Measurements from ENCODE around the gene NAP1L4. TPM values are rescaled to one million over a fixed set of nuclear protein-coding genes. Genes with fewer than 3 reads are reported as not detected.

Gene NAP1L4
- total RNA-seq, 1 experiment from 2014 or later = 212 TPM

GRCh38 chr11:2989006-2989405, 3.1 kb downstream of the NAP1L4 start:
- no peak overlapping the region for H4K8ac ChIP-seq (replicated peaks; ENCODE audit: insufficient read length, low read depth, low read length)
- H3K4me1 Mint-ChIP-seq = peaks cover 27 to 31% of the 10 kb centered on the region in 2 experiments
- no peak overlapping the region for H3K56ac ChIP-seq (ENCODE audit: insufficient read length, low read depth, low read length)
- no peak overlapping the region for H2BK15ac ChIP-seq (ENCODE audit: low read depth, low read length)
- H2AFZ ChIP-seq (ENCODE audit: low read length) = no peak overlapping the region
- H3K4ac ChIP-seq (ENCODE audit: low read depth, low read length) = no peak overlapping the region
- no peaks in the 10 kb centered on the region for H3K27me3 ChIP-seq (ENCODE audit: insufficient read depth, low read length)
- no peaks in the 10 kb centered on the region; a peak in 1 of 5 replicates for H3K9me3 Mint-ChIP-seq
- H2BK5ac ChIP-seq (ENCODE audit: insufficient read length, low read length) = no peak overlapping the region
- H3K18ac ChIP-seq (ENCODE audit: insufficient read length, low read depth, low read length) = no peak overlapping the region
- H3K4me3 Mint-ChIP-seq = peak overlapping the region; percentile 94
- H3K9ac ChIP-seq (ENCODE audit: extremely low read depth, insufficient read length, low read length) = peak overlapping the region; percentile 6
- no peak for TF ChIP-seq CTCF (conservative IDR thresholded peaks at IDR 0.05)
- H4K91ac ChIP-seq (ENCODE audit: insufficient read length, low read depth, low read length) = no peak overlapping the region
- peak overlapping the region in 2 of 3 experiments; percentile 86 to 95; a peak in 3 of 7 replicates for H3K27ac Mint-ChIP-seq
- no peaks in the 10 kb centered on the region for H3K9me3 ChIP-seq (ENCODE audit: control insufficient read depth, low read depth, low read length)
- no peak overlapping the region for H4K5ac ChIP-seq (ENCODE audit: insufficient read length, low read depth, low read length)
- H3K79me1 ChIP-seq (ENCODE audit: insufficient read depth, low read depth, low read length, poor library complexity, severe bottlenecking) = no peaks in the 10 kb centered on the region
- H2AK5ac ChIP-seq (ENCODE audit: insufficient read length, low read length) = no peak overlapping the region
- H3K36me3 Mint-ChIP-seq (ENCODE audit: insufficient read depth in 1 of 3, low read depth in 3 of 3) = peaks cover 13 to 21% (median 19%) of the 10 kb centered on the region in 3 experiments; a peak in 6 of 7 replicates
- H3K14ac ChIP-seq (ENCODE audit: insufficient read depth, low read length) = no peak overlapping the region
- H3K4me1 ChIP-seq (ENCODE audit: insufficient read depth, low read length) = peaks cover 4% of the 10 kb centered on the region
- peaks cover 18% of the 10 kb centered on the region for H3K23me2 ChIP-seq (ENCODE audit: insufficient read length, low read depth, low read length, poor library complexity, severe bottlenecking)
- H2BK120ac ChIP-seq (ENCODE audit: low read depth, low read length, poor library complexity, severe bottlenecking) = no peak overlapping the region
- H2BK20ac ChIP-seq (ENCODE audit: low read depth, low read length, poor library complexity, severe bottlenecking) = no peak overlapping the region
- H2BK12ac ChIP-seq (ENCODE audit: insufficient read length, low read depth, low read length) = no peak overlapping the region
- H3K4me2 ChIP-seq (ENCODE audit: insufficient read depth, insufficient read length, low read length) = peak overlapping the region; percentile 97
- no CpG with 5 or more reads among the region's 4 CpGs for WGBS (ENCODE audit: extremely low coverage, insufficient read length, low lambda C conversion rate)
- no peaks in the 10 kb centered on the region for H4K20me1 ChIP-seq (ENCODE audit: control insufficient read depth, insufficient read depth, insufficient read length)
- H3K79me2 ChIP-seq (ENCODE audit: insufficient read depth, low read length) = peaks cover 61% of the 10 kb centered on the region; the same call in 1 of the 2 replicates
- no peak overlapping the region for H3K27ac ChIP-seq (ENCODE audit: insufficient read length, low read depth, low read length)
- no peak overlapping the region for H3K23ac ChIP-seq (ENCODE audit: insufficient read length, low read depth, low read length)
- no peak overlapping the region for H3T11ph ChIP-seq (ENCODE audit: low read length)
- H3K27me3 Mint-ChIP-seq (ENCODE audit: low read depth) = no peaks in the 10 kb centered on the region
- no peak for DNase-seq

Measured in H9 (cell line).